GM12878 (cell line): Measurements from ENCODE around the gene SEPTIN7. TPM values are rescaled to one million over a fixed set of nuclear protein-coding genes. Genes with fewer than 3 reads are reported as not detected.
A peak's percentile ranks its signal among the peaks of the same experiment; 100 is the strongest.

Experiments
- CTCF ChIP-seq, 3 experiments: IDR thresholded peaks in 2 of 3; conservative IDR thresholded peaks in 1 of 3; 2 replicates each; pipeline ENCODE4 v1.5.1; 2011; ENCODE audit warnings: low read depth in 3 of 3, low read length in 3 of 3, mild to moderate bottlenecking in 3 of 3, control low read depth in 2 of 3, moderate library complexity in 2 of 3, inconsistent platforms in 1 of 3, mixed read lengths in 1 of 3; ENCODE audit not compliant: control insufficient read depth in 2 of 3, insufficient read depth in 1 of 3; ENCODE audit errors: extremely low read depth in 1 of 3
- HDGF ChIP-seq: fragments of 450-650 bp; IDR thresholded peaks from 2 replicates; pipeline ENCODE4 v1.6.1; 2016; ENCODE audit warnings: antibody characterized with exemption
- MXI1 ChIP-seq: fragments of 150-350 bp; IDR thresholded peaks from 2 replicates; pipeline ENCODE4 v1.6.1; 2011; ENCODE audit warnings: low read depth, mild to moderate bottlenecking, inconsistent platforms, low read length, improper control_type of control experiment
- NBN ChIP-seq: fragments of 450-650 bp; IDR thresholded peaks from 2 replicates; pipeline ENCODE4 v1.6.1; 2016
- NFYB ChIP-seq: IDR thresholded peaks from 2 replicates; pipeline ENCODE4 v1.6.1; 2011; ENCODE audit warnings: low read depth, mild to moderate bottlenecking, low read length, improper control_type of control experiment, moderate library complexity; ENCODE audit not compliant: insufficient read depth
- NKRF ChIP-seq: fragments of 450-650 bp; conservative IDR thresholded peaks from 2 replicates; pipeline ENCODE4 v1.6.1; 2017; ENCODE audit warnings: mild to moderate bottlenecking, moderate library complexity
- NRF1 ChIP-seq: conservative IDR thresholded peaks from 2 replicates; pipeline ENCODE4 v1.6.1; 2011; ENCODE audit warnings: mild to moderate bottlenecking, low read depth, low read length, improper control_type of control experiment
- RAD21 ChIP-seq: IDR thresholded peaks from 2 replicates; pipeline ENCODE4 v1.6.1; 2011; ENCODE audit warnings: mild to moderate bottlenecking, low read depth, low read length, moderate library complexity; ENCODE audit not compliant: insufficient read depth
- SIN3A ChIP-seq: IDR thresholded peaks from 2 replicates; pipeline ENCODE4 v1.6.1; 2012; ENCODE audit warnings: low read depth, low read length, improper control_type of control experiment
- SMAD1 ChIP-seq: fragments of 450-650 bp; IDR thresholded peaks from 2 replicates; pipeline ENCODE4 v1.6.1; 2018; ENCODE audit warnings: mild to moderate bottlenecking, low read depth; ENCODE audit not compliant: partially characterized antibody
- SMC3 ChIP-seq: IDR thresholded peaks from 2 replicates; pipeline ENCODE4 v1.6.1; 2011; ENCODE audit warnings: low read length, improper control_type of control experiment, borderline replicate concordance
- ZBTB4 ChIP-seq: fragments of 450-650 bp; formaldehyde crosslinking; IDR thresholded peaks from 2 replicates; pipeline ENCODE4 v1.4.0; 2022; ENCODE audit warnings: mild to moderate bottlenecking, moderate library complexity
- polyA plus RNA-seq, 11 experiments: library from polyadenylated mRNA; depleted of rRNA in 4 of 11; unstranded in 6 of 11; stranded (reverse) in 5 of 11; fragments of >200 nt; fragmentation: Nextera tagmentation in 4 of 11; fragmentation: Illumina TruSeq in 1 of 11; extraction: Ambion mirVana in 4 of 11; extraction: Trizol in 1 of 11; gene quantifications; 1 replicate in 1 of 11; 2 replicates in 10 of 11; pipeline versions ENCODE4 v1.2.1 to v1.2.3, GENCODE V29; 2011 to 2016; ENCODE audit warnings: inconsistent platforms in 2 of 11, missing spikeins in 2 of 11, low read depth in 1 of 11
- total RNA-seq, 4 experiments: library from RNA; depleted of rRNA in 3 of 4; stranded (reverse); fragments of >200 nt in 3 of 4; fragmentation: Illumina TruSeq in 1 of 4; extraction: Trizol in 1 of 4; gene quantifications; 2 replicates each; pipeline versions ENCODE4 v1.2.1 to v1.2.3, GENCODE V29; 2013 to 2021

SEPTIN7 gene
- total and polyA plus RNA-seq, 10 of the 15 experiments (the other 5 are each of a cell fraction or from before 2014, with no cell fraction given), result 176 to 787 (median 437) TPM

- TF ChIP-seq ZBTB4 (CRISPR knock-in tag) (no peak), NRF1 (no peak), HDGF (peak; percentile 55; the same call in 1 of the 2 replicates), SIN3A (0 out of 2 replicates have a peak, but pooled peaks have one; percentile 7), RAD21 (no peak), CTCF (IDR thresholded peaks at IDR 0.05 in 2 of 3, conservative IDR thresholded peaks at IDR 0.05 in 1 of 3; ENCODE audit: control insufficient read depth in 2 of 3, extremely low read depth in 1 of 3, insufficient read depth in 1 of 3, low read depth in 3 of 3, low read length in 3 of 3) (no peak), SMC3 (no peak), MXI1 (peak; percentile 40; the same call in 1 of the 2 replicates), NBN (0 out of 2 replicates have a peak, but pooled peaks have one; percentile 20), NFYB (no peak), SMAD1 (peak; percentile 47), NKRF (peak; percentile 17; the same call in 1 of the 2 replicates)
- TF ChIP-seq, all 136 proteins: peak for 7
These were observed 1.8 kb downstream of the SEPTIN7 start (continued) for GRCh38 chr7:35802649-35803048.
